ENCODE data around the gene DNAJA3. TPM values are rescaled to one million over a fixed set of nuclear protein-coding genes. Genes with fewer than 3 reads are reported as not detected.

Gene DNAJA3
- total RNA-seq, 1 experiment from 2014 or later = 127 TPM

GRCh38 chr16:4399001-4399730, 26.5 kb upstream of the DNAJA3 start:
- H3K36me3 ChIP-seq = peaks cover 22% of the 10 kb centered on the region
- DNase-seq = no peak
- H3K27me3 ChIP-seq = no peaks in the 10 kb centered on the region
- H3K9me3 ChIP-seq = no peaks in the 10 kb centered on the region
- H3K4me3 ChIP-seq = no peak overlapping the region

- Histone ChIP-seq H3K4me3 (no peak overlapping the region), H3K36me3 (peaks cover 22% of the 10 kb centered on the region), H3K9me3 (no peaks in the 10 kb centered on the region), H3K27me3 (no peaks in the 10 kb centered on the region)
- DNase-seq = no peak
Observed at GRCh38 chr16:4401094-4401501, 24.6 kb upstream of the DNAJA3 start.

GRCh38 chr16:4401510-4401909, 24.2 kb upstream of the DNAJA3 start:
- DNase-seq = no peak

GRCh38 chr16:4402439-4403132, 23.1 kb upstream of the DNAJA3 start:
- DNase-seq = peak; percentile 71
- Histone ChIP-seq H3K9me3 (no peaks in the 10 kb centered on the region), H3K27me3 (no peaks in the 10 kb centered on the region), H3K36me3 (peaks cover 33% of the 10 kb centered on the region), H3K4me3 (no peak overlapping the region)

More at GRCh38 chr16:4401510-4401909, 24.2 kb upstream of the DNAJA3 start:
- peaks cover 24% of the 10 kb centered on the region for H3K36me3 ChIP-seq
- H3K4me3 ChIP-seq = no peak overlapping the region
- no peaks in the 10 kb centered on the region for H3K9me3 ChIP-seq
- H3K27me3 ChIP-seq = no peaks in the 10 kb centered on the region

DNA sequence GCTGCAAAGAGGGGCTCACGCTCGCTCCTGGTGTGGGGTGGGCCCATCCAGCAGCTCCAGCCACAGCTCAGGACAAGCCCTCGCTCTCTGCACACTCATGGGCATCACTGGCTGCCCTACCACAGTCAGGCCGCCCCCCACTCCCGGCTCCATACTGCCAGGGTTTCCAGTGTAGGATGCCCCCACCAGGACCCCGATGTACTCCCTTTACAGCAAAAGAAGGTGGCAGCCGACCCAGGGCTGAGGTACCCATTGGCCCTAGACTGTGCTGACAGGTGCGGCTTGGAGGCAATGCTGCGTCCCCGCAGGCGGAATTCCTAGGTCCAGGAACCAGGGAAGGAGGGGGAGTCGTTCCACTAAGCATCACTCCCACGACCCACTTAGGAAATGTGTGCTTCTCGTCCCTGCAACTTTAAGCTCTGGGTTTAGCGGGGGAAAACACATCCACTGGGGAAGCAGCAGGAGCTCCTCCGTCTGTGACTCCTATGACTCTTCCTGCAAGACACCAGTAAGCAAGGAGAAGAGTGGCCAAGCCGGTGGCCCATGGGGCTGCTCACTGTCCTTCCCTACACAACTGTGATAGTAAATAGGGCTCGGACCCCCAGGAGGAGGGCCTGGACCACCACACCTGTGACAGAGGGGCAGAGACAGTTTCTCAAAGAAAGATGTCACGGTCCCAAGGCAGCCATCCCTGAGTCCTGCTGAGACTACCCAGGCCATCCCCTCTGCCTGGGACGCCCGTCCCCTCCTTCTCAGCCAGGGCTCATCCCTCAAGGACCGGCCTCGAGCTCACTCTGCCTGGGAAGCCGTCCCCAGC, 22.3 kb upstream of the DNAJA3 start:
- DNase-seq = no peak
- no peak overlapping the region for H3K4me3 ChIP-seq
- H3K9me3 ChIP-seq = no peaks in the 10 kb centered on the region
- no peaks in the 10 kb centered on the region for H3K27me3 ChIP-seq
- H3K36me3 ChIP-seq = peaks cover 35% of the 10 kb centered on the region

DNA sequence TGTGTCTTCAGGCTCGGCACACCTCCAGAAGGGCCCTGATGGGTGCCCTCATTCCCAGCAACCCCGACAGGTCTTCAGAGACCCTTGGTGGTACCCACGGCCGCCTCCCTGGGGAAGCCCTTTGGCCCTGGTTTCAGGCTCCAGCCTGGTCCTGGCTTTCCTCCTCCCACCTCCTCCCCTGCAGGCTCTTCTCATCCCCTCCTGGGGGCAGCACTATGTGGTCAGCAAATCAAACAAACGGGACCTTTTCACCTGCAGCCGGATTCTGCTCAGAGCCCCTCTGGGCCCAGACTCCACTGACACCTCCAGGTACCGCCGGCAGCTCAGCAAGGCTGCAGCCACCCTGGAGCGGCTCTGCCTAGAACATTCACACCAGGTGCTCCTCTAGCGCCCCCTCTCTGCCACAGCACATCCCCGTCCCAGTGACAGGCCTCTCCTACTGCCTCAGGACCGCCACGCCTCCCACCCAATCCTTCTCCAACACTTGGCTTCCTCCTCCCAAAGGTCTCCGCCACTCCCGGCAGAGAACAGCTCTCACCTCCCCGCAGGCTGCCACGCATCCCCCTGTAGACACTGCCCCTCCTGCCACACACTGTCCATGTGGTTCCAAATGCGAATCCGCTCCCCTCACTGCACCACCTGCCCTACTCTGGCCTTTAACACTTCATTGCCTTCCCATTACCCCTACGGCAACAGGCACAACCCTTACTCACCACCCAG, 21.3 kb upstream of the DNAJA3 start:
- peaks cover 32% of the 10 kb centered on the region for H3K36me3 ChIP-seq
- DNase-seq = peak; percentile 50
- no peak overlapping the region for H3K4me3 ChIP-seq
- no peaks in the 10 kb centered on the region for H3K27me3 ChIP-seq
- no peaks in the 10 kb centered on the region for H3K9me3 ChIP-seq

DNA sequence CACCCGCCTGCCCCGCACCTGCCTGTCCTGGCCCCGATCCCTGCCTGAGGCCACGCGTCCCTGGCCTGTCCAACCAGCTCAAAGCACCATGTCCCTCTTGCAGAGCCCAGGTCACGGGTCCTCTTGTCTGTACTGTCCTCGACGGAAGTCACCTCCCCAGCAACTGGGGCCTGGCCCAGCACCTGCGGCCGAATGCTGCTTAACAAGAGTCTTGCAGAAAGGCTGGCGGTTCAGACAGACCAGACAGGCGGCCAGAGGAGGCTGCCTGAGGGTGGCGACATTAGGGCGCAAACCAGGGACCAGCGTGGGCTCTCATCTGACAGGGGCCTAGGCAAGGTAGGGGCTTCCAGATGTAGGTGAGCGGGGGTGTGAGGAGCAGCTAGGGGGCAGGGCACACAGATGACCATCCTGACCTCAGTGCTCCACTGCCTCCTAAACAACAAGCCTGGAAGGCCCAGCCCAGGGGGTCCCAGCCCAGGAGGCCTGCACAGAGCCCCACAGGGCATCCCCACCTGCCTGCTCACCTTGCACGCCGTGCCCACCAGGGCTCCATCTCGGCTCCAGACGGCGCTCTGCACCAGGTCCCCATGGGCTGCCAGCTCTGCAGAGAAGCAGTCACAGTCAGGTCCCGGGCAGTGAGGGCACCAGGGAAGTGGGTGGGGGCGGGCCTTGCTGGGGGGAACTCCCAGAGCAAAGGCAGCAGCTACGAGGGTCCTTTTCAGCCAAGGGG, 20.5 kb upstream of the DNAJA3 start:
- Histone ChIP-seq H3K4me3 (no peak overlapping the region), H3K36me3 (peaks cover 37% of the 10 kb centered on the region), H3K9me3 (no peaks in the 10 kb centered on the region), H3K27me3 (no peaks in the 10 kb centered on the region)
- no peak for DNase-seq

DNA sequence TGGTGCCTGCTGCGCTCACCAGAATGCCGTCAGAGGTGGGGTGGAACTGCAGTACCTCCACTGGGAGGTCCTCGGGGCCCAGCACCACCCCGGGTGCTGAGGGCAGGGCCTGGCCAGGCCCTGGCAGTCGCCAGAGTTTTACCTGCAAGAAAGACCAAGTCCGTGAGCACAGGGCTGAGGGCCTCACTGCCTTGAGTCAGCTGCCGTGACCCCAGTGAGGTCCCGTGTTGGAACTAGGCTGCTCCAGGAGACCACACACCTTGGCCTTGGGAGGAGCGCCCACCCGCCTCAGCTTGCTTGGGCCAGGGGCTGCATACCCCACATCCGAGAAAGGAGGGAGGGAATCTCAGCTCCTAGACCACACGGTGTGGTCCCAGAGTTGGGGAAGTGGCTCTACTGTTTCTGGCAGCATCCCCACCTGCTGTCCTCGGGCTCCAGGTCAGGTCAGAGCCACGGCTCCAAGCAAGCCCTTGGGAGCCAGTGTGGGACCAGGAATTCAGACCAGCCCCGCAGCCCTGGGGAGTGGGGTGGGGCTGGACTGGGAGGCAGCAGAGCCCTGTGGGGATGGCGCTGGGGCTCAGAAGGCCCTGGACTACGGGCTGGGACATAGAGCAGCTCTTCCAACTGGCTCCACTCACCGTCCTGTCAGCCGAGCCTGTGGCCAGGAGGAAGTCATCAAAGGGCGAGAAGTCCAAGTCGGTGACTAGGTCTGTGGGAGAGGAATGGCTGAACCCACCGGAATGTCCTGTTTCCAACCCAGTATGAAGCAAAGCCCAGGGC, 17.9 kb upstream of the DNAJA3 start:
- Histone ChIP-seq H3K27me3 (no peaks in the 10 kb centered on the region), H3K4me3 (no peak overlapping the region), H3K9me3 (no peaks in the 10 kb centered on the region), H3K36me3 (peaks cover 30% of the 10 kb centered on the region)
- DNase-seq = no peak

- Histone ChIP-seq H3K4me3 (no peak overlapping the region), H3K27me3 (no peaks in the 10 kb centered on the region), H3K9me3 (no peaks in the 10 kb centered on the region), H3K36me3 (peaks cover 25% of the 10 kb centered on the region)
- no peak for DNase-seq
Observed at GRCh38 chr16:4408323-4408690, 17.4 kb upstream of the DNAJA3 start.

DNA sequence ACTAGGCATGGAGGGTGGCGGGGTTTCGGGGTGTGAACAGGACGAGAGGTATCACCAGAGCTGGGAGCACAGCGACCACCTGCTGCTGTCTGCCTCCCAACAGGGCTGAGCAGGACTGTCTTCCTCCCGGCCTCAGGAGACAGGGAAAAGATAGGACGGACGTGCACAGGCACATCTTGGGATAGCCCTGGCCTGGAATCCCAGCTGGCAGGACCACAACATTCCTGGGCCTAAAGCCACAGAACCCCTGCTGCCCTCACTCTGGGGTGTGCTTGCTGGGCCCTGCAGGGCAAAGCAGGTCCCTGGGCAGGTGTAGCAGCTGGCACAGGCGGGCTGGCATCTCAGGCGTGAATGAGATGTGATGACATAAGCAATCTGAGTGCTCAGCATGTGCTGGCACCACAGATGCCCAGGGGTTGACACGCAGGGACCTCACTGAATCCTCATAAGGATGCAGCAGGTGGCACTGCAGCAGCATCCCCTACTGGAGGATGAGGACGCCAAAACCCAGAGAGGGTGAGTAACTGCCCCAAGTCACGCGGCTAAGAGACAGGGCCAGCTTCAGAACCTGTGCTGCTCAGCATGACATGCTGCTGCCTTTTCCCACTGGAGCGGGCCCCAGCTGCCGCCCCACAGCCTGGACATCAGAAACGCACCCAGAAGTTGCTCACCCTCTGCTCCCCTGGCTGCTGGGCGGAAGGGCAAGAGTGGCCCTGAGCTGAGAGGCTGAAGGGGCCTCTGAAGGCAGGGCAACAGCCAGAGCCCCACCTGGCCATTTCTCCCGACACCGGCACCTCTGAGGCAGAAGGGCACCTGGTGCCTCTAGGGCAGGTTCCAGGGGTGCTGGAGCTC, 16.4 kb upstream of the DNAJA3 start:
- H3K36me3 ChIP-seq = peaks cover 25% of the 10 kb centered on the region
- H3K27me3 ChIP-seq = no peaks in the 10 kb centered on the region
- DNase-seq = peak; percentile 43
- no peak overlapping the region for H3K4me3 ChIP-seq
- H3K9me3 ChIP-seq = no peaks in the 10 kb centered on the region

GRCh38 chr16:4410335-4411075, 15.2 kb upstream of the DNAJA3 start:
- no peaks in the 10 kb centered on the region for H3K27me3 ChIP-seq
- H3K9me3 ChIP-seq = no peaks in the 10 kb centered on the region
- peak; percentile 82 for DNase-seq
- H3K4me3 ChIP-seq = no peak overlapping the region
- peaks cover 22% of the 10 kb centered on the region for H3K36me3 ChIP-seq

GRCh38 chr16:4411684-4412083, 14.0 kb upstream of the DNAJA3 start:
- Histone ChIP-seq H3K4me3 (no peak overlapping the region), H3K9me3 (no peaks in the 10 kb centered on the region), H3K27me3 (no peaks in the 10 kb centered on the region), H3K36me3 (peaks cover 19% of the 10 kb centered on the region)
- DNase-seq = no peak

DNA sequence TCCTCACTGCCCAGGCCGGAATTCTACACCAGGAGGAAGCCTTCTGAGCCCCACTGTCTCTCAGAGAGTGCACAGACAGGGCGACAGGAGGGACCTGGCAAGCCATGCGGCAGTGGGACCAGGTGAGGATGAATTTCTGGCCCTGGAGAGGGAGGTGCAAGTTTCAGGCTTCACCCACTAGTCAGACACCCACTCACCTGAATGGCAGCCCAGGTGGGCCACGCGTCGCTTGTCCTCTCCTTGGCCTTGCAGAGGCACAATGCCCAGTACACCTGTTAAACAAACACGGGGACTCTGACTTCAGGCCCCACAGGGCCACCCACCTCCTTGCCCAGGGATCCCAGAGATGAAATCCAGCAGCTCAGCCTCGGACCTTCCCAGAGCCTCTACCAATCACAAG, 13.5 kb upstream of the DNAJA3 start:
- Histone ChIP-seq H3K4me3 (no peak overlapping the region), H3K36me3 (peaks cover 14% of the 10 kb centered on the region), H3K27me3 (no peaks in the 10 kb centered on the region), H3K9me3 (no peaks in the 10 kb centered on the region)
- no peak for DNase-seq

GRCh38 chr16:4412854-4413253, 12.8 kb upstream of the DNAJA3 start:
- Histone ChIP-seq H3K27me3 (no peaks in the 10 kb centered on the region), H3K36me3 (peaks cover 12% of the 10 kb centered on the region), H3K9me3 (no peaks in the 10 kb centered on the region), H3K4me3 (no peak overlapping the region)
- no peak for DNase-seq

All from MG63 (cell line).